ENCODE results near the gene JKAMP. TPM values are rescaled to one million over a fixed set of nuclear protein-coding genes. Genes with fewer than 3 reads are reported as not detected.

The JKAMP gene
- total and polyA plus RNA-seq, 2 of the 8 experiments (the other 6 are each of a cell fraction or from before 2014, with no cell fraction given), result 34.9 to 182 TPM

DNA sequence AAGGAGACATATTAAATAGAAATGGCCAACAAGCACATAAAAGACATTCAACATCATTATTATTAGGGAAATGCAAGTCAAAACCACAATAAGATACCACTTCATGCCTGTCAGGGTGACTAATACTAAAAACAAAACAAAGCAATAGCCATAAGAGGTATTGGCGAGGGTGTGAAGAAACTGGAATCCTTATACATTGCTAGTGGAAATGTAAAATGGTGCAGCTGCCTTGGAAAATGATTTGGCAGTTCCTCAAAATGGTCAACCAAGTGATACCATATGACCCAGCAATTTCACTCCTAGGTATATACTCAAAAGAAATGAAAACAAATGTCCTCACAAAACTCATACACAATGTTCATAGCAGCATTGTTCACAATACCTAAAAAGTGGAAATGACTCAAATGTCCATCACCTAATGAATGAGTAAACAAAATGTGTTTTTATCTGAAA is 46.1 kb upstream of the JKAMP start:
- no peak overlapping the region for H2BK20ac ChIP-seq (ENCODE audit: low read length)
- no peak overlapping the region for H3K14ac ChIP-seq (ENCODE audit: insufficient read length)
- FAIRE-seq, result no peak
- H2BK120ac ChIP-seq (replicated peaks; ENCODE audit: low read depth, low read length), result no peak overlapping the region
- H3K4ac ChIP-seq (replicated peaks; ENCODE audit: insufficient read length, low read depth, low read length), result no peak overlapping the region
- H2BK12ac ChIP-seq (ENCODE audit: low read depth, low read length), result no peak overlapping the region
- no peak overlapping the region for H3K4me2 ChIP-seq (ENCODE audit: insufficient read depth in 1 of 2, low read depth in 2 of 2, low read length in 2 of 2)
- no peak overlapping the region for H4K8ac ChIP-seq (ENCODE audit: extremely low read depth, insufficient read depth, low read length)
- H2BK15ac ChIP-seq (ENCODE audit: low read length), result no peak overlapping the region
- H3K23ac ChIP-seq (ENCODE audit: insufficient read length), result no peak overlapping the region
- H3K4me1 ChIP-seq (replicated peaks in 1 of 4; ENCODE audit: control insufficient read depth in 3 of 4, insufficient read depth in 4 of 4, low read length in 3 of 4), result no peaks in the 10 kb centered on the region
- H3K9ac ChIP-seq (replicated peaks in 1 of 4; ENCODE audit: extremely low read depth in 1 of 4, low read depth in 3 of 4, low read length in 3 of 4), result no peak overlapping the region
- H4K20me1 ChIP-seq (replicated peaks in 1 of 2; ENCODE audit: control insufficient read depth in 1 of 2, insufficient read depth in 2 of 2, low read length in 2 of 2), result no peaks in the 10 kb centered on the region
- H3K36me3 ChIP-seq (ENCODE audit: control insufficient read depth in 2 of 4, insufficient read depth in 4 of 4, low read length in 3 of 4), result no peaks in the 10 kb centered on the region
- H2BK5ac ChIP-seq (ENCODE audit: low read depth, low read length), result no peak overlapping the region
- no peak overlapping the region for H3K27ac ChIP-seq (ENCODE audit: low read depth, low read length)
- H3K27me3 ChIP-seq (replicated peaks in 1 of 4; ENCODE audit: control insufficient read depth in 3 of 4, extremely low read depth in 1 of 4, insufficient read depth in 3 of 4, low read length in 3 of 4), result no peaks in the 10 kb centered on the region
- H3K18ac ChIP-seq (ENCODE audit: extremely low read depth, low read length), result no peak overlapping the region
- ChIA-PET POLR2A (ENCODE audit: partially characterized antibody) (no interaction called here), CTCF (ENCODE audit: partially characterized antibody) (interaction anchor here (1.0 to 2.1 kb wide), 5 partner anchors 13 to 817 kb away, joined by 3 to 8 read pairs (median 4); no protein-coding TSS in a partner anchor)
- H3K4me3 ChIP-seq (ENCODE audit: extremely low read depth in 1 of 4, insufficient read depth in 2 of 4, low read depth in 3 of 4, low read length in 4 of 4), result no peak overlapping the region
- H3K56ac ChIP-seq (replicated peaks; ENCODE audit: insufficient read length, low read depth, low read length), result no peak overlapping the region
- no peak for DNase-seq (ENCODE audit: low read depth in 1 of 2, low spot score in 2 of 2)
- H3K79me1 ChIP-seq (ENCODE audit: low read depth, low read length), result no peaks in the 10 kb centered on the region
- no peak overlapping the region for H2AK5ac ChIP-seq (ENCODE audit: low read depth, low read length)
- H3K9me3 ChIP-seq (ENCODE audit: insufficient read depth in 2 of 2, low read depth in 1 of 2, low read length in 1 of 2), result no peaks in the 10 kb centered on the region
- H4K91ac ChIP-seq (replicated peaks; ENCODE audit: insufficient read length, low read length), result no peak overlapping the region
- H3K23me2 ChIP-seq (ENCODE audit: low read depth, low read length), result no peaks in the 10 kb centered on the region
- H2AFZ ChIP-seq (ENCODE audit: low read length), result no peak overlapping the region
- no peaks in the 10 kb centered on the region for H3K79me2 ChIP-seq (ENCODE audit: control insufficient read depth in 1 of 2, insufficient read depth in 2 of 2, low read length in 2 of 2)
- H4K5ac ChIP-seq (ENCODE audit: insufficient read length, low read depth, low read length), result no peak overlapping the region
- WGBS, 2 experiments (ENCODE audit: extremely low coverage in 1 of 2, insufficient coverage in 1 of 2, insufficient read length in 1 of 2, insufficient replicate concordance in 2 of 2, low coverage in 1 of 2, low lambda C conversion rate in 2 of 2, missing lambda C conversion rate in 1 of 2), result 85% methylated on average over 1 of the region's 1 CpG; no CpG with 5 or more reads in 1 of the 2 experiments
- TF ChIP-seq CBX8 (IDR thresholded peaks at IDR 0.05; ENCODE audit: borderline replicate concordance, low read depth, low read length) (no peak), EP300 (IDR thresholded peaks at IDR 0.05; ENCODE audit: borderline replicate concordance in 1 of 2, low read depth in 2 of 2, low read length in 2 of 2) (no peak), PHF8 (conservative IDR thresholded peaks at IDR 0.05; ENCODE audit: low read depth, low read length) (no peak), TEAD4 (IDR thresholded peaks at IDR 0.05; ENCODE audit: low read depth, low read length) (no peak), USF2 (IDR thresholded peaks at IDR 0.05; ENCODE audit: low read length) (no peak), SP4 (IDR thresholded peaks at IDR 0.05; ENCODE audit: low read length) (no peak), GABPA (IDR thresholded peaks at IDR 0.05; ENCODE audit: borderline replicate concordance, insufficient read depth, low read length) (no peak)
- TF ChIP-seq, protein P1, sequence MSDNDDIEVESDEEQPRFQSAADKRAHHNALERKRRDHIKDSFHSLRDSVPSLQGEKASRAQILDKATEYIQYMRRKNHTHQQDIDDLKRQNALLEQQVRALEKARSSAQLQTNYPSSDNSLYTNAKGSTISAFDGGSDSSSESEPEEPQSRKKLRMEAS (IDR thresholded peaks at IDR 0.05), result no peak
- TF ChIP-seq, protein P2, sequence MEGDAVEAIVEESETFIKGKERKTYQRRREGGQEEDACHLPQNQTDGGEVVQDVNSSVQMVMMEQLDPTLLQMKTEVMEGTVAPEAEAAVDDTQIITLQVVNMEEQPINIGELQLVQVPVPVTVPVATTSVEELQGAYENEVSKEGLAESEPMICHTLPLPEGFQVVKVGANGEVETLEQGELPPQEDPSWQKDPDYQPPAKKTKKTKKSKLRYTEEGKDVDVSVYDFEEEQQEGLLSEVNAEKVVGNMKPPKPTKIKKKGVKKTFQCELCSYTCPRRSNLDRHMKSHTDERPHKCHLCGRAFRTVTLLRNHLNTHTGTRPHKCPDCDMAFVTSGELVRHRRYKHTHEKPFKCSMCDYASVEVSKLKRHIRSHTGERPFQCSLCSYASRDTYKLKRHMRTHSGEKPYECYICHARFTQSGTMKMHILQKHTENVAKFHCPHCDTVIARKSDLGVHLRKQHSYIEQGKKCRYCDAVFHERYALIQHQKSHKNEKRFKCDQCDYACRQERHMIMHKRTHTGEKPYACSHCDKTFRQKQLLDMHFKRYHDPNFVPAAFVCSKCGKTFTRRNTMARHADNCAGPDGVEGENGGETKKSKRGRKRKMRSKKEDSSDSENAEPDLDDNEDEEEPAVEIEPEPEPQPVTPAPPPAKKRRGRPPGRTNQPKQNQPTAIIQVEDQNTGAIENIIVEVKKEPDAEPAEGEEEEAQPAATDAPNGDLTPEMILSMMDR (IDR thresholded peaks at IDR 0.05; ENCODE audit: control extremely low read depth in 1 of 3, insufficient read depth in 1 of 3, low read depth in 1 of 3, low read length in 3 of 3), result no peak

Data from H1 (cell line).